Vagina (tissue), 2 donors: ENCODE results near the gene ROCK2.

Experiments
- POLR2A ChIP-seq, 2 donors: fragments of 450-650 bp; IDR thresholded peaks; one replicate each; pipeline ENCODE4 v1.6.1; 2017; ENCODE audit warnings: antibody characterized with exemption in 2 of 2, mild to moderate bottlenecking in 2 of 2, moderate library complexity in 2 of 2
- POLR2AphosphoS5 ChIP-seq, 2 donors: sonication (generic); formaldehyde crosslinking; IDR thresholded peaks; one replicate each; pipeline ENCODE4 v1.9.0; 2017; ENCODE audit warnings: antibody characterized with exemption in 2 of 2, mild to moderate bottlenecking in 2 of 2, low read depth in 1 of 2; ENCODE audit not compliant: insufficient read depth in 1 of 2
- TF ChIP-seq, protein P1 (sequence below), 3 experiments: fragments of 450-650 bp in 2 of 3; fragments of 200-600 bp in 1 of 3; sonication (generic) in 1 of 3; IDR thresholded peaks; one replicate each; pipeline ENCODE4 v1.5.1; 2017 to 2019; ENCODE audit warnings: antibody characterized with exemption in 3 of 3, mild to moderate bottlenecking in 2 of 3, moderate library complexity in 2 of 3

GRCh38 chr2:11196246-11196645 is 148.2 kb downstream of the ROCK2 start:
- TF ChIP-seq, protein P1, sequence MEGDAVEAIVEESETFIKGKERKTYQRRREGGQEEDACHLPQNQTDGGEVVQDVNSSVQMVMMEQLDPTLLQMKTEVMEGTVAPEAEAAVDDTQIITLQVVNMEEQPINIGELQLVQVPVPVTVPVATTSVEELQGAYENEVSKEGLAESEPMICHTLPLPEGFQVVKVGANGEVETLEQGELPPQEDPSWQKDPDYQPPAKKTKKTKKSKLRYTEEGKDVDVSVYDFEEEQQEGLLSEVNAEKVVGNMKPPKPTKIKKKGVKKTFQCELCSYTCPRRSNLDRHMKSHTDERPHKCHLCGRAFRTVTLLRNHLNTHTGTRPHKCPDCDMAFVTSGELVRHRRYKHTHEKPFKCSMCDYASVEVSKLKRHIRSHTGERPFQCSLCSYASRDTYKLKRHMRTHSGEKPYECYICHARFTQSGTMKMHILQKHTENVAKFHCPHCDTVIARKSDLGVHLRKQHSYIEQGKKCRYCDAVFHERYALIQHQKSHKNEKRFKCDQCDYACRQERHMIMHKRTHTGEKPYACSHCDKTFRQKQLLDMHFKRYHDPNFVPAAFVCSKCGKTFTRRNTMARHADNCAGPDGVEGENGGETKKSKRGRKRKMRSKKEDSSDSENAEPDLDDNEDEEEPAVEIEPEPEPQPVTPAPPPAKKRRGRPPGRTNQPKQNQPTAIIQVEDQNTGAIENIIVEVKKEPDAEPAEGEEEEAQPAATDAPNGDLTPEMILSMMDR (IDR thresholded peaks at IDR 0.05): no peak
- TF ChIP-seq POLR2AphosphoS5 (IDR thresholded peaks at IDR 0.05; ENCODE audit: insufficient read depth in 1 of 2, low read depth in 1 of 2) (no peak), POLR2A (IDR thresholded peaks at IDR 0.05) (no peak)
